ENCODE results near the gene CYP2U1.

Gene CYP2U1

DNA sequence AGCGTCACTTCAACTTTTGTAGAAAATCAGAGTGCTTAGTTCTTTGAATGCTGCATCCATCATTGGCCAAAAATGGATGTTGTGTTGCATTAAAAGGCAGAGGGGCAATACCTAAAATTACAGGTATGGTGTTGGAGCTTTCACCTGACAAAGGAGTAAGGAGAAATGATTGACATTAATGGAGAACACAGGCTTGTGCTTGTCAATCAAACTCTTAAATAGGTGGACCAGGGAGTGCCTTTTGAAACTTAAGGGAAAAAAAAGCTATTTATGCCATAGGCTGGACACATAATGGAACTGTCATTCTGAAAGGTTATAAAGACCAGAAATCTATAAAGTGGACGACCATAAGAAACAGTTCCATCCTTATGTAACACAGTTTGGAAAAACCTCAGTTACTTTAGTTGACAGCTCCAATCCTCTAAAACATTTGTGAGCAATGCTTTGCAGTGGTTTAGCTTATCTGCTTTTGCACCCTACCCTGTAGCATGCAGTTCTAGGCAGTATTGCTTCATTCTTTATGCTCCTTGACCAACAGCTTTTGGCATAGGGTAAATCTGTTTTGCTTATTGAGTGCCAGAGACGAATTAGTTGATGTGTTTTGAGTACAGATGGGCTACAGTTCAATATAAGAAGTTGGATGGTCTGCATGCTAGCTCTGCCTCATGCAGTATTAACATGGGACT, 60.7 kb downstream of the CYP2U1 start:
- TF ChIP-seq, protein P1, sequence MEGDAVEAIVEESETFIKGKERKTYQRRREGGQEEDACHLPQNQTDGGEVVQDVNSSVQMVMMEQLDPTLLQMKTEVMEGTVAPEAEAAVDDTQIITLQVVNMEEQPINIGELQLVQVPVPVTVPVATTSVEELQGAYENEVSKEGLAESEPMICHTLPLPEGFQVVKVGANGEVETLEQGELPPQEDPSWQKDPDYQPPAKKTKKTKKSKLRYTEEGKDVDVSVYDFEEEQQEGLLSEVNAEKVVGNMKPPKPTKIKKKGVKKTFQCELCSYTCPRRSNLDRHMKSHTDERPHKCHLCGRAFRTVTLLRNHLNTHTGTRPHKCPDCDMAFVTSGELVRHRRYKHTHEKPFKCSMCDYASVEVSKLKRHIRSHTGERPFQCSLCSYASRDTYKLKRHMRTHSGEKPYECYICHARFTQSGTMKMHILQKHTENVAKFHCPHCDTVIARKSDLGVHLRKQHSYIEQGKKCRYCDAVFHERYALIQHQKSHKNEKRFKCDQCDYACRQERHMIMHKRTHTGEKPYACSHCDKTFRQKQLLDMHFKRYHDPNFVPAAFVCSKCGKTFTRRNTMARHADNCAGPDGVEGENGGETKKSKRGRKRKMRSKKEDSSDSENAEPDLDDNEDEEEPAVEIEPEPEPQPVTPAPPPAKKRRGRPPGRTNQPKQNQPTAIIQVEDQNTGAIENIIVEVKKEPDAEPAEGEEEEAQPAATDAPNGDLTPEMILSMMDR (conservative IDR thresholded peaks at IDR 0.05) = no peak
- no peak overlapping the region for H3K27ac ChIP-seq

DNA sequence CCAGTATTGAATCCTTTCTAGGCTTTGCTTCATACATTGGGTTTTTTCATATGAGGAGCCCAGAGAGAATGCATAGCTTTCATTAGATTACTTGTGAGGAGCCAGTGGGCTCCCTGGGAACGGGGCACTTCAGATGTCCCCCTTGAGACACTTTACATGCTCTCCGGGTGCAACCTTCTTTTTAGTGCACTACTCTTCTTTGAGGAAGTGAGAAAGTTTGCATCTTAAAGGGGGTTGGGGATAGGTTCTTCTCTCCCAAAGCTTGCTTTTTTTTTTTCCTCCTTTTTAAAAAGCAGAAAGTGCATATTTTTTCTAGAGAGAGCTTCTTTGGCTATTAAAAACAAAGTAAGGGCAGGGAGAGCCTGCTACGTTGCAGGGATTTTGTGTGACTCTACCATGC, 62.6 kb downstream of the CYP2U1 start:
- TF ChIP-seq, protein P1 (conservative IDR thresholded peaks at IDR 0.05) = no peak
- H3K27ac ChIP-seq = 0 out of 2 replicates have a peak overlapping the region, but pooled peaks have one; percentile 10

DNA sequence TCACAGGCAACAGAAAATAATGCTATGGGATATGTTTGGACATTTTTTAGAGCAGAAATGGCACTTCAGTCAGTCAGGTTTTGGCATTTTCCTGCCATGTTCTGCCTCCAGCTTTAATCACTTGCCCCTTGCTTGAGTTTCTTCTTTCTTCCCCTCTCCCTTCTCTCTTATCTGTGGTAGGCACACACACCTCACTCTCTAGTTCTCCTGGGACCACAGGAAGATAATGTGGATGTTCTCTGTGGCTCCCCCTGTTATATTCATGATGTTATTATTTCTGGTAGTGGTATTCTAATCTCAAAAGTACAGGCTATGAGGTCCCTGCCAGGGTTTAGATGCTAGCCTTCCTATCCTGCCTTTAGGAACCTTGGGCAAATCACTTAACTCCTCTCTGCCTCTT, 63.5 kb downstream of the CYP2U1 start:
- TF ChIP-seq, protein P1 (conservative IDR thresholded peaks at IDR 0.05) = no peak
- H3K27ac ChIP-seq = no peak overlapping the region

DNA sequence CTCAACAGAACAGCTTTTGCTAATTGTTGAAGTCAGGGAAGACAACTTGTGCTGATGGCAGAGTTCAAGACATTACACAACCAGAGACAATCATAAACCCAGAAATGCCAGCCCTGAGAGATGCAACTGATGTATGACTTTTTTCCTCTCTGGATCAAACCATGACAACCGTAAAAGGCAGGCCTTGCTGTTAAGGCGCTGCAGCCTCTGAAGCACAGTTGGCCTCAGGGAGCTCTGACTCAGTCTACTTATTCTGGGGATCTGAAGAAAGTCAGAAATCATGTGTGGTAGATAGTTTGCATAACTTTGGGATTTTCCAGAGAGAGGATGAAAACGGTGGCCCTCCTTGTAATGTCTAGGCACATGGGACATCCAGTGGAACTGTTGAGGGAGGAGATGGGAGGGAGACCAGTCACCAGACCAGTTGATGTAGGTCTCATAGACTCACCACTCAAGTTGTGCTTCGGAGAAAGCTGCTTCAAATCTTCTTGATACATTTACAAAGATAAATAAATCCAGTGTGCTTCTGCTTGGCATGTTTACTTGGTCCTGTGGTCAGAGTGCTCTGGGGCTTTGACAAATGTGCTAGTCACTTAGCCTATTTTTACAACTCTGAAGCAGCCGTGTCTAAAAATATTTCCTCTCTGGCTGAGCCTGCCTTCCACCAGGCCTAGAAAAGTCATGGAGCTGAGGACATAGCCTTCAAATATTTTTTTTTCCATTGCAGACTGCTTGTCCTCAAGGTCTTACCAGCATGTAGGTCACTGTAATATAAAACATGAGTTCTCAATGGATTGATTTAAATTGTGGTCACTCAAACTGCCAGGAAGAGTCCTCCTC, 65.8 kb downstream of the CYP2U1 start:
- TF ChIP-seq, protein P1 (conservative IDR thresholded peaks at IDR 0.05) = no peak

DNA sequence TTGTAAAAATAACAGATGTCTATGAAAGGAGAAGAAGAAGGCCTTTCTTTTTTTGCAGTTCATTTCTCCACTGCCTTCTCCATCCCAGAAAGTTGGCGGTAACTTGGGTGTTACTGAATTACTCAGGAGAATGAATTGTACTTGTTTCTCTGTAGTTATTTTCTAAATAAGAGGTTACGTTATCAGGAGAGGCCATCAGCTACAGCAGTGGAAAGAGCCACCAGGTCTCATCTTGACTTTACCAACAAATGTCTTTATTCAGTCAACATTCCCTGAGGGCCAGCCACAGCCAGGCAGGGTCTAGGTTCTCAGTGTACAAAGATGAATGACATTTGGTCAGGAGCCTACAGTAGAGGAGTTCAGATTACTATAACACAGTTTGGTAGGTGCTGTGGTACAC, 66.4 kb downstream of the CYP2U1 start:
- no peak overlapping the region for H3K27ac ChIP-seq
- TF ChIP-seq, protein P1 (conservative IDR thresholded peaks at IDR 0.05) = no peak

More for the DNA sequence above, 65.8 kb downstream of the CYP2U1 start:
- no peak overlapping the region for H3K27ac ChIP-seq

DNA sequence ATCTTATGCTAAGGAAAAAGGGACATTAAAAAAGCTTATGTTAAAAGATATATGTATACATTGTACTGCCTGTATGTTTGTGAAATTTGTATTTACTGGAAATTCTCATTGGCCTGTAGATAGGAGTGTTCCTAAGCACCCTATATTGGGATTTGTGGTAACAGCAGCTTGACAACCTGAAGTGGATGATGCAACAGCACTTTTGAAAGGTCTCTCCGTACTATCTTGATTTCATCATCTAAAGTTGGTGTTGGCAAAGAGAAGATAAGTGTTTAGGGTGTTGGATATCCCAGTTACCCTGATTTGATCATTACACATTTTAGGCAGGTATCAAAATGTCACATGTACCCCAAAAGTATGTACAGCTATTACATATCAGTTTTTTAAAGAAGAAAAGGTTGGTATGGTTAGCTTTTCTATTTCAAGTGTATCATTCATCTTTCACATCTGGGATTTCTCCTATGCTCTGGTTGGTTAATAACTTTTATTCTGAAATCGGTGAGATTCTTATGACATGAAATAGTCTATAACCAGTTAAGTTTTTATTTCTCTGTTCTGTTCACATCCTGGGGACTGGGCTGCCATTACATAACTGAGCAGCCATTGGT, 68.7 kb downstream of the CYP2U1 start:
- TF ChIP-seq, protein P1 (conservative IDR thresholded peaks at IDR 0.05) = no peak
- H3K27ac ChIP-seq = no peak overlapping the region

DNA sequence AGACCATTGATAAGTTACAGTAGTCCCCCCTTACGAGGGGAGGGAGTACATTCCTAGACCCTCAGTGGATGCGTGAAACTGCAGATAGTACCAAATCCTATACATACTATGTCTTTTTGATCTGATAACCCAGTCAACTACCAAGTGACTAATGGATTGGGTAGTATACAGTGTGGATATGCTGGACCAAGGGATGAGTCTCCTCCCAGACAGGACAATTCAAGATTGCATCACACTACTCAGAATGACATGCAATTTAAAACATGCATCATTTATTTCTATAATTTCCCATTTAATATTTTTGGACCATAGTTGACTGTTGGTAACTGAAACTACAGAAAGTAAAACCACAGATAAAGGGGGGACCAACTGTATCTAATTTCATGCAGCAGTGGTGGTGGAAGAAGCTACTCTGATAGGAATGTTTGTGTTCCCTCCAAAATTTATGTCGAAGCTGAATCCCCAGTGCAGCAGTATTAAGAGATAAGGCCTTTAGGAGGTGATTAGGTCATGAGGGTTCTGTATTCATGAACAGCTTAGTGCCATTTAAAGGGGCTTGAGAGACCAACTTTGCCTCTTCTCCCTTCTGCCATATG, 70.3 kb downstream of the CYP2U1 start:
- TF ChIP-seq, protein P1 (conservative IDR thresholded peaks at IDR 0.05) = no peak
- no peak overlapping the region for H3K27ac ChIP-seq

All from VCaP (cell line).